Keratinocyte (primary cell): ENCODE measurements around the gene NLRP3. TPM values are rescaled to one million over a fixed set of nuclear protein-coding genes. Genes with fewer than 3 reads are reported as not detected.

Source experiments
- DNase-seq: peaks from one replicate; pipeline ENCODE4 v3.0.0-alpha.2; 2011; ENCODE audit warnings: low read depth, missing footprints, low spot score
- FAIRE-seq: peaks from 2 replicates; lab custom pipeline; 2011; peaks lifted over from hg19 to GRCh38; lab: Jason Lieb, UNC
- H2AFZ ChIP-seq: 2 replicates; pipeline ENCODE4 v1.6.0; 2012; ENCODE audit warnings: low read length, control low read depth, inconsistent platforms; ENCODE audit not compliant: control insufficient read depth
- H3K27ac ChIP-seq: 2 replicates; pipeline ENCODE4 v1.5.1; 2011; ENCODE audit warnings: low read length; ENCODE audit not compliant: control insufficient read depth, insufficient read depth
- H3K27me3 ChIP-seq: 3 replicates; pipeline ENCODE4 v1.6.0; 2011; ENCODE audit warnings: low read length; ENCODE audit not compliant: control insufficient read depth, insufficient read depth; ENCODE audit errors: extremely low read depth
- H3K36me3 ChIP-seq, 2 experiments: 2 replicates in 1 of 2; 3 replicates in 1 of 2; pipeline ENCODE4 v1.5.1; 2011; ENCODE audit warnings: low read length in 2 of 2, mild to moderate bottlenecking in 1 of 2; ENCODE audit not compliant: control insufficient read depth in 2 of 2, insufficient read depth in 2 of 2; ENCODE audit errors: extremely low read depth in 1 of 2
- H3K4me1 ChIP-seq: 3 replicates; pipeline ENCODE4 v1.5.1; 2011; ENCODE audit warnings: low read length; ENCODE audit not compliant: control insufficient read depth, insufficient read depth; ENCODE audit errors: extremely low read depth
- H3K4me2 ChIP-seq: 3 replicates; pipeline ENCODE4 v1.6.0; 2011; ENCODE audit warnings: low read depth, low read length; ENCODE audit not compliant: control insufficient read depth, insufficient read depth; ENCODE audit errors: extremely low read depth
- H3K4me3 ChIP-seq, 3 experiments: fragments of 200-600 bp in 1 of 3; sonication (generic) in 1 of 3; 2 replicates in 2 of 3; 3 replicates in 1 of 3; pipeline ENCODE4 v1.5.1; 2011 to 2016; ENCODE audit warnings: low read length in 3 of 3, mild to moderate bottlenecking in 3 of 3, control low read depth in 2 of 3, inconsistent platforms in 1 of 3, low read depth in 1 of 3, mixed read lengths in 1 of 3, mixed run types in 1 of 3, moderate library complexity in 1 of 3; ENCODE audit not compliant: control insufficient read depth in 2 of 3, insufficient read depth in 2 of 3; ENCODE audit errors: extremely low read depth in 1 of 3
- H3K79me2 ChIP-seq: 2 replicates; pipeline ENCODE4 v1.6.0; 2012; ENCODE audit warnings: low read length; ENCODE audit not compliant: control insufficient read depth, insufficient read depth
- H3K9ac ChIP-seq: 3 replicates; pipeline ENCODE4 v1.6.0; 2011; ENCODE audit warnings: low read length; ENCODE audit not compliant: control insufficient read depth, insufficient read depth; ENCODE audit errors: extremely low read depth
- H3K9me1 ChIP-seq: 3 replicates; pipeline ENCODE4 v1.6.0; 2011; ENCODE audit warnings: low read length; ENCODE audit not compliant: control insufficient read depth, insufficient read depth; ENCODE audit errors: extremely low read depth
- H3K9me3 ChIP-seq: 2 replicates; pipeline ENCODE4 v1.5.1; 2012; ENCODE audit warnings: low read depth, low read length; ENCODE audit not compliant: control insufficient read depth
- H4K20me1 ChIP-seq: 3 replicates; pipeline ENCODE4 v1.6.0; 2011; ENCODE audit warnings: low read length; ENCODE audit not compliant: control insufficient read depth, insufficient read depth; ENCODE audit errors: extremely low read depth
- EZH2 ChIP-seq: IDR thresholded peaks from one replicate; pipeline ENCODE4 v1.6.1; 2012; ENCODE audit warnings: inconsistent platforms, mild to moderate bottlenecking, low read length, moderate library complexity
- dilution Hi-C: fragments of 300-500 bp; cut with MboI; formaldehyde crosslinking; loops from one replicate; pipeline ENCODE4 v1.7.0; 2020; ENCODE audit warnings: low sequenced_read_pairs; ENCODE audit not compliant: extremely low pct_ligation_motif_present
- polyA plus RNA-seq, 5 experiments: library from polyadenylated mRNA; depleted of rRNA in 3 of 5; stranded (reverse) in 3 of 5; stranded (forward) in 1 of 5; unstranded in 1 of 5; fragments of >200 nt; gene quantifications; 1 replicate in 1 of 5; 2 replicates in 3 of 5; 3 replicates in 1 of 5; pipeline versions ENCODE4 v1.2.1 to v1.2.3, GENCODE V29; 2011 to 2012; ENCODE audit warnings: missing spikeins in 2 of 5, low read depth in 1 of 5, low replicate concordance in 1 of 5
- TF ChIP-seq, protein P1 (sequence below), 3 experiments: IDR thresholded peaks in 1 of 3; conservative IDR thresholded peaks in 1 of 3; optimal IDR thresholded peaks in 1 of 3; 2 replicates in 2 of 3; 3 replicates in 1 of 3; pipeline versions ENCODE3 to v1.5.1; 2011; ENCODE audit warnings: low read length in 3 of 3, mild to moderate bottlenecking in 3 of 3, moderate library complexity in 2 of 3, control low read depth in 1 of 3, inconsistent platforms in 1 of 3; ENCODE audit not compliant: insufficient read depth in 2 of 3; ENCODE audit errors: extremely low read depth in 1 of 3

NLRP3 gene
- polyA plus RNA-seq, 1 donor (not counting 4 experiments of a cell fraction or from before 2014, with no cell fraction given): 0.03 TPM

DNA sequence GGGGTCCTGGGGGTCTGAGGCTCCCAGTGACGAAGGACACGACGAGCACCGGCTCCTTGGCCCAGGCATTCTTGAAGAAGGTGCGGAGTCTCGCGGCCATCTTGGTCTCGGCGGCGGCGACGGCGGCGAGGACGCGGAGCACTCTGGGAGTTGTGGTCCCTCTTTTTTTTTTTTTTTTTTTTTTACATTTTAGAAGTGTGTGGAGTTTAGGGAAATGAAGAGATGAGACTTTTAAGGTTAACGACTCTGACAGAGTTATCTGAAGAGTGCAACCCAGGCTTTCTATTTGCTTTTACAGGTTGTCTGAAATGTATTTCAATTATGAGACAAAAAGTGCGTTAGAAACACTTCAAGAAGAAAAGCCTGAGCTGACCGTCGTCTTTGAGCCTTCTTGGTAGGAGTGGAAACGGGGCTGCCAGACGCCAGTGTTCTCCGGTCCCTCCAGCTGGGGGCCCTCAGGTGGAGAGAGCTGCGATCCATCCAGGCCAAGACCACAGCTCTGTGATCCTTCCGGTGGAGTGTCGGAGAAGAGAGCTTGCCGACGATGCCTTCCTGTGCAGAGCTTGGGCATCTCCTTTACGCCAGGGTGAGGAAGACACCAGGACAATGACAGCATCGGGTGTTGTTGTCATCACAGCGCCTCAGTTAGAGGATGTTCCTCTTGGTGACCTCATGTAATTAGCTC is 32.3 kb downstream of the NLRP3 start:
- dilution Hi-C loops: no loop called here
- peak overlapping the region; percentile 82 for H3K4me2 ChIP-seq
- no peaks in the 10 kb centered on the region for H4K20me1 ChIP-seq
- H3K27ac ChIP-seq: no peak overlapping the region
- peaks cover 4% of the 10 kb centered on the region for H3K4me1 ChIP-seq
- H3K36me3 ChIP-seq: no peaks in the 10 kb centered on the region
- peak overlapping the region; percentile 31 for H3K9ac ChIP-seq
- TF ChIP-seq EZH2: no peak
- TF ChIP-seq, protein P1, sequence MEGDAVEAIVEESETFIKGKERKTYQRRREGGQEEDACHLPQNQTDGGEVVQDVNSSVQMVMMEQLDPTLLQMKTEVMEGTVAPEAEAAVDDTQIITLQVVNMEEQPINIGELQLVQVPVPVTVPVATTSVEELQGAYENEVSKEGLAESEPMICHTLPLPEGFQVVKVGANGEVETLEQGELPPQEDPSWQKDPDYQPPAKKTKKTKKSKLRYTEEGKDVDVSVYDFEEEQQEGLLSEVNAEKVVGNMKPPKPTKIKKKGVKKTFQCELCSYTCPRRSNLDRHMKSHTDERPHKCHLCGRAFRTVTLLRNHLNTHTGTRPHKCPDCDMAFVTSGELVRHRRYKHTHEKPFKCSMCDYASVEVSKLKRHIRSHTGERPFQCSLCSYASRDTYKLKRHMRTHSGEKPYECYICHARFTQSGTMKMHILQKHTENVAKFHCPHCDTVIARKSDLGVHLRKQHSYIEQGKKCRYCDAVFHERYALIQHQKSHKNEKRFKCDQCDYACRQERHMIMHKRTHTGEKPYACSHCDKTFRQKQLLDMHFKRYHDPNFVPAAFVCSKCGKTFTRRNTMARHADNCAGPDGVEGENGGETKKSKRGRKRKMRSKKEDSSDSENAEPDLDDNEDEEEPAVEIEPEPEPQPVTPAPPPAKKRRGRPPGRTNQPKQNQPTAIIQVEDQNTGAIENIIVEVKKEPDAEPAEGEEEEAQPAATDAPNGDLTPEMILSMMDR (optimal IDR thresholded peaks at IDR 0.05 in 1 of 3, IDR thresholded peaks at IDR 0.05 in 1 of 3, conservative IDR thresholded peaks at IDR 0.05 in 1 of 3; ENCODE audit: extremely low read depth in 1 of 3, insufficient read depth in 2 of 3, low read length in 3 of 3): peak in 1 of 3 experiments; percentile 3
- no peaks in the 10 kb centered on the region for H3K79me2 ChIP-seq
- H3K9me1 ChIP-seq: no peaks in the 10 kb centered on the region
- peak overlapping the region; percentile 71 for H2AFZ ChIP-seq
- H3K27me3 ChIP-seq: no peaks in the 10 kb centered on the region
- peaks cover 3% of the 10 kb centered on the region for H3K9me3 ChIP-seq
- FAIRE-seq (no peak), DNase-seq (no peak)
- peak overlapping the region; percentile 38 to 55 (median 40) for H3K4me3 ChIP-seq

DNA sequence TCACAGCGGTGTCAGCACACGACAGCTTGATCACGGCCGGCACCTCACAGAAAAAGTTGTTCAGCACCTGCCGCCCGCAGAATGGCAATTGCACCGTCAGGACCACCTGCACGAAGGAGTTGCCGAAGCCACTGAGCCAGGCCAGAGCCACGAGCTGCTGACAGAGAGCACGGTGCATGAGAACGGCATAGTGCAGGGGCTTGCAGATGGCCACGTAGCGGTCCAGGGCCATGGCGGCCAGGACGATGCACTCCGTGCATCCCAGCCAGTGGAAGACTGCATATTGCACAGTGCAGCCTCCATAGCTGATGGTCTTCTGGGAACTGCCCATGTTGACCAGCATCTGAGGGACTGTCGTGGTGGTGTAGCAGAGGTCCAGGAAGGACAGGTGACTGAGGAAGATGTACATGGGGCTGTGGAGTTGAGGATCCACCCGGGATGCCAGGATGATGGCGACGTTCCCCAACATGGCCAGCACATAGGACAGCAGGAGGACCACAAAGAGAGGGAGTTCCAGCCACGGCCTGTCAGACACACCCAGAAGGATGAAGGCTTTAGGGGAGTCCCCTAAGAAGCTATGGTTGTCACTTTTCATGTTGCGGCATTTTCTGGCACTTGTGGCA is 35.5 kb downstream of the NLRP3 start:
- Histone ChIP-seq H3K27ac (no peak overlapping the region), H3K4me1 (peaks cover 4% of the 10 kb centered on the region), H3K9ac (no peak overlapping the region), H2AFZ (no peak overlapping the region), H4K20me1 (no peaks in the 10 kb centered on the region), H3K79me2 (no peaks in the 10 kb centered on the region), H3K4me3 (no peak overlapping the region), H3K36me3 (no peaks in the 10 kb centered on the region), H3K9me1 (no peaks in the 10 kb centered on the region), H3K4me2 (no peak overlapping the region), H3K9me3 (peaks cover 5% of the 10 kb centered on the region), H3K27me3 (no peaks in the 10 kb centered on the region)
- DNase-seq (no peak), FAIRE-seq (no peak)
- no peak for TF ChIP-seq EZH2
- TF ChIP-seq, protein P1 (optimal IDR thresholded peaks at IDR 0.05 in 1 of 3, IDR thresholded peaks at IDR 0.05 in 1 of 3, conservative IDR thresholded peaks at IDR 0.05 in 1 of 3; ENCODE audit: extremely low read depth in 1 of 3, insufficient read depth in 2 of 3, low read length in 3 of 3): no peak
- dilution Hi-C loops: no loop called here
